RWPE2 (cell line): ENCODE data around the gene PDP2.

Experiments used
- ATAC-seq: fragments of 200-7000 bp; cut with Tn5 transposase; 3 replicates; pipeline ENCODE4 v1.9.1; 2021; ENCODE audit warnings: low read depth
- DNase-seq: peaks from one replicate; pipeline ENCODE4 v3.0.0-alpha.2; 2020; ENCODE audit warnings: low spot score
- H3K27ac ChIP-seq: fragments of 450-650 bp; 2 replicates; pipeline ENCODE4 v1.5.1; 2017; ENCODE audit warnings: mild to moderate bottlenecking; ENCODE audit not compliant: poor library complexity, severe bottlenecking
- H3K27me3 ChIP-seq: fragments of 250-450 bp; sonication (Bioruptor Pico); 2 replicates; pipeline ENCODE4 v1.5.1; 2021; ENCODE audit warnings: mild to moderate bottlenecking, moderate library complexity; ENCODE audit not compliant: insufficient read depth, poor library complexity, severe bottlenecking
- H3K36me3 ChIP-seq: fragments of 250-450 bp; sonication (Bioruptor Pico); 2 replicates; pipeline ENCODE4 v1.5.1; 2020; ENCODE audit warnings: low read depth, mild to moderate bottlenecking, moderate library complexity
- H3K4me1 ChIP-seq: fragments of 250-450 bp; sonication (Bioruptor Pico); 2 replicates; pipeline ENCODE4 v1.5.1; 2021; ENCODE audit warnings: mild to moderate bottlenecking, moderate library complexity; ENCODE audit not compliant: insufficient read depth, poor library complexity, severe bottlenecking
- H3K4me3 ChIP-seq: fragments of 250-450 bp; sonication (Bioruptor Pico); 2 replicates; pipeline ENCODE4 v1.5.1; 2021; ENCODE audit warnings: mild to moderate bottlenecking, moderate library complexity; ENCODE audit not compliant: severe bottlenecking
- H3K9me3 ChIP-seq: fragments of 250-450 bp; sonication (Bioruptor Pico); 2 replicates; pipeline ENCODE4 v1.5.1; 2021; ENCODE audit warnings: mild to moderate bottlenecking, moderate library complexity; ENCODE audit not compliant: severe bottlenecking
- TF ChIP-seq, protein P1 (sequence below): fragments of 450-650 bp; IDR thresholded peaks from one replicate; pipeline ENCODE4 v1.5.1; 2017; ENCODE audit warnings: mild to moderate bottlenecking, moderate library complexity; ENCODE audit not compliant: poor library complexity, severe bottlenecking

The PDP2 gene

DNA sequence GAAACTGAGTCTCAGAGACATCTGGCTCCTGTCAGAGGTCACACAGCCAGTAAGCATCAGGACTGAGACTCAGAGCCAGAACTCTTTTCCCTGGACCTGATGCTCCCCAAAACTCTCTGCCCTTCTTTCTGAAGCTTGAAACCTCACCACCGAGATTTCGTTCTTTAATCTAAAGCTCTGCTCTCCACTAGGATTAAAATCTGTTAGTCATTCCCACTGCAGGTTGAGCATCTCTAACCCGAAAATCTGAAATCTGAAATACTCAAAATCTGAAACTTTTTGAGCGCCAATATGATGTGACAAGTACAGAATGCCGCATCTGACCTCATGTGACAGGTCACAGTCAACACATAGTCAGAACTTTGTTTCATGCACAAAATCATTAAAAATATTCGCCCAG lies 36.2 kb downstream of the PDP2 start:
- DNase-seq: no peak
- Histone ChIP-seq H3K9me3 (no peaks in the 10 kb centered on the region), H3K27me3 (no peaks in the 10 kb centered on the region), H3K4me3 (no peak overlapping the region), H3K36me3 (no peaks in the 10 kb centered on the region), H3K27ac (no peak overlapping the region), H3K4me1 (no peaks in the 10 kb centered on the region)
- TF ChIP-seq, protein P1, sequence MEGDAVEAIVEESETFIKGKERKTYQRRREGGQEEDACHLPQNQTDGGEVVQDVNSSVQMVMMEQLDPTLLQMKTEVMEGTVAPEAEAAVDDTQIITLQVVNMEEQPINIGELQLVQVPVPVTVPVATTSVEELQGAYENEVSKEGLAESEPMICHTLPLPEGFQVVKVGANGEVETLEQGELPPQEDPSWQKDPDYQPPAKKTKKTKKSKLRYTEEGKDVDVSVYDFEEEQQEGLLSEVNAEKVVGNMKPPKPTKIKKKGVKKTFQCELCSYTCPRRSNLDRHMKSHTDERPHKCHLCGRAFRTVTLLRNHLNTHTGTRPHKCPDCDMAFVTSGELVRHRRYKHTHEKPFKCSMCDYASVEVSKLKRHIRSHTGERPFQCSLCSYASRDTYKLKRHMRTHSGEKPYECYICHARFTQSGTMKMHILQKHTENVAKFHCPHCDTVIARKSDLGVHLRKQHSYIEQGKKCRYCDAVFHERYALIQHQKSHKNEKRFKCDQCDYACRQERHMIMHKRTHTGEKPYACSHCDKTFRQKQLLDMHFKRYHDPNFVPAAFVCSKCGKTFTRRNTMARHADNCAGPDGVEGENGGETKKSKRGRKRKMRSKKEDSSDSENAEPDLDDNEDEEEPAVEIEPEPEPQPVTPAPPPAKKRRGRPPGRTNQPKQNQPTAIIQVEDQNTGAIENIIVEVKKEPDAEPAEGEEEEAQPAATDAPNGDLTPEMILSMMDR: no peak
- no peak for ATAC-seq

DNA sequence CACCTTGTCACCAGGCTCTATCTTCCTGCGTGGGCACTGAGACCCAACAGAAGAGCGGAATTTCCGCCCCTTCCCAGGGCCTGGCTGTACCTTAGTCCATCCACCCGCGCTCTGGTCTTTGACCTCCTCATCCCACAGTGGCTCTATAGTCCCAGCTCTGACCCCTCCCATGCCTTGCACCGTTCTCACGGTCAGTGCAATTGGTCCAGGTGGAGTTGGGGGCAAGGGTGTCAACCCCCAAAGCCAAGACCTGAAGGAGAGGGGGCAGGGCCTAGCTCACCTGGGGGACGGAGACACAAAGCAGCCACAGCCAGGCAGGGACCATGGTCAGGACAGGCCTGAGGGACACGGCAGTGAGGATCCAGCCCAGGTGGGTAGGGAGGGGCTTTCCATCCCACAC lies 37.4 kb downstream of the PDP2 start:
- H3K9me3 ChIP-seq: no peaks in the 10 kb centered on the region
- H3K27ac ChIP-seq: no peak overlapping the region
- H3K27me3 ChIP-seq: no peaks in the 10 kb centered on the region
- H3K4me3 ChIP-seq: no peak overlapping the region
- TF ChIP-seq, protein P1: no peak
- H3K36me3 ChIP-seq: no peaks in the 10 kb centered on the region
- ATAC-seq (no peak), DNase-seq (no peak)
- no peaks in the 10 kb centered on the region for H3K4me1 ChIP-seq

DNA sequence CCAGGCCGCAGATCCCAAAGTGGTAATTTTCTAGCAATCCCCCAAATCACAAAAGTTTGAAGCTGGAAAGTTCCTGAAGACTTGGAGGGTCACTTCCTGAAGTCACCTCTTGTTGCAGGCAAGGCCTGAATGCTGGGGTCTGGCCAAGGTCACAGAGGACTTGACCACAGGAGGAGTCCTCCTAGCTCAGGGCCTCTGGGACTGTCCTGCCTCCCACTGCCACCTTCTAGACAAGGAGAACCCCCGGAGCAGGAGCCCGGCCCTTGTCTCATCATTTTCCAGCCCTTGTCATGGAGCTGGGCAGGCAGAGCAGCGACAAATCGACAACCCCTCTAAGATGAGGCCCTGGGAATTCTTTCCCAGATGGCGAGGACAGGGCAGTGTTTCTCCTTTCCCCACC lies 38.0 kb downstream of the PDP2 start:
- no peaks in the 10 kb centered on the region for H3K27me3 ChIP-seq
- no peaks in the 10 kb centered on the region for H3K36me3 ChIP-seq
- TF ChIP-seq, protein P1: no peak
- no peak overlapping the region for H3K4me3 ChIP-seq
- no peak overlapping the region for H3K27ac ChIP-seq
- DNase-seq (no peak), ATAC-seq (no peak)
- H3K9me3 ChIP-seq: no peaks in the 10 kb centered on the region
- no peaks in the 10 kb centered on the region for H3K4me1 ChIP-seq

DNA sequence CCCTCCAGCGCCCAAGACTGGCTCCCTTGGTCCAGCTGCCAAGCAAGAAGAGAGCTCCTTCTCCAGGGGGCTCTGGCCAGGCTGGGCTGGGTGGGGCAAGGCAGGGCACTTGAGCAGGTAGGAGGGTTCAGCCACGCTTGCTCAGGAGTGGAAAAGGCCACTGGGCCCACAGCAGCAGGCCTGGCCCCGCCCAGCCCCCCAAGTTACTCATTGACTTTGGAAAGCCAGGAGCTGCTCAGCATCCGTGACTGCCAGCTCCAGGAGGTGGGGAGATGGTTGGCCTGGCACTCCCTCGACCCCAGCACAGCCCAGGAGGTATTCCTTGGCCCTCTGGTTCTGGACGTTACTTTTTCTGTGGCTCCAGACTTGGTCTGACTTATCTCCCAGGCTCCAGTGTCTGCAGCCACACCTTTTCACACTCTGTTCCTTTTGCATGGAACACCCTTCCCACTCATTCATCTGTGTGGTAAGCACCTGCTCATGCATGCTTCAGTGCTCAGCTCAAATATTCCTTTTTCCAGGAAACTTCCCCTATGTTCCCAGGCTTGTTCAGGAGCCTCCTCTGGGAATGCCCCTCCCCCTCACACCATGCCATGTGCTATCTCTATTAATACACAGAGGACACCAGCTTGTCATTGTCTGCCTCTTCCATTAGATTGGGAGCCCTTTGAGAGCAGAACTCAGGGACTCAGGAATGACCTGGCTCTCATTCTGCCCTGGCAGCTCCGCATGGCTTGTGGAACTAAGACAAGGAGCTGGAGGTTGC lies 38.7 kb downstream of the PDP2 start, which contains the start of gene CDH16:
Gene CDH16, minus strand, starts transcription at position 83 of the 766 bp plus-strand sequence. CDS start 820 bp downstream, outside the sequence.
- TF ChIP-seq, protein P1: no peak
- Histone ChIP-seq H3K9me3 (no peaks in the 10 kb centered on the region), H3K27ac (no peak within 1 kb of the TSS), H3K4me3 (no peak within 1 kb of the TSS), H3K27me3 (no peaks in the 10 kb centered on the region), H3K4me1 (no peaks in the 10 kb centered on the region), H3K36me3 (no peaks in the 10 kb centered on the region)
- DNase-seq (no peak), ATAC-seq (no peak)
